Cardiac muscle cell (in vitro differentiated cells and primary cell): ENCODE results near the gene SNRPD2. TPM values are rescaled to one million over a fixed set of nuclear protein-coding genes. Genes with fewer than 3 reads are reported as not detected.

Experiments used
- DNase-seq, 2 donors: peaks; one replicate each; pipeline versions ENCODE4 v3.0.0 to v3.0.0-alpha.2; 2010 to 2017; ENCODE audit warnings: low read depth in 1 of 2, low spot score in 1 of 2
- H3K27ac ChIP-seq: fragments of 200-600 bp; sonication (generic); 2 replicates; pipeline ENCODE4 v1.5.1; 2016
- H3K27me3 ChIP-seq: fragments of 200-600 bp; sonication (generic); 2 replicates; pipeline ENCODE4 v1.6.0; 2016; ENCODE audit warnings: control low read depth
- H3K36me3 ChIP-seq: fragments of 200-600 bp; sonication (generic); 2 replicates; pipeline ENCODE4 v1.5.1; 2016; ENCODE audit warnings: control low read depth
- H3K4me1 ChIP-seq: fragments of 200-600 bp; sonication (generic); 2 replicates; pipeline ENCODE4 v1.8.1; 2017; ENCODE audit warnings: low read depth, mild to moderate bottlenecking, mixed run types
- H3K4me3 ChIP-seq: fragments of 200-600 bp; sonication (generic); 2 replicates; pipeline ENCODE4 v1.5.1; 2016; ENCODE audit warnings: mild to moderate bottlenecking
- H3K9me3 ChIP-seq: fragments of 200-600 bp; sonication (generic); 2 replicates; pipeline ENCODE4 v1.5.1; 2017; ENCODE audit warnings: low read depth, mild to moderate bottlenecking, control low read depth
- CTCF ChIP-seq: IDR thresholded peaks from 2 replicates; pipeline ENCODE4 v1.5.1; 2012; ENCODE audit warnings: low read depth, mild to moderate bottlenecking, low read length
- polyA plus RNA-seq: library from polyadenylated mRNA; unstranded; fragments of >200 nt; fragmentation: Nextera tagmentation; extraction: Ambion mirVana; gene quantifications from 2 replicates; pipeline ENCODE4 v1.2.1, GENCODE V29; 2016
- total RNA-seq: library from RNA; depleted of rRNA; stranded (reverse); fragments of >200 nt; gene quantifications from 2 replicates; pipeline ENCODE4 v1.2.3, GENCODE V29; 2016

SNRPD2 gene
- total and polyA plus RNA-seq, 2 experiments from 2014 or later: 298 to 696 TPM

DNA sequence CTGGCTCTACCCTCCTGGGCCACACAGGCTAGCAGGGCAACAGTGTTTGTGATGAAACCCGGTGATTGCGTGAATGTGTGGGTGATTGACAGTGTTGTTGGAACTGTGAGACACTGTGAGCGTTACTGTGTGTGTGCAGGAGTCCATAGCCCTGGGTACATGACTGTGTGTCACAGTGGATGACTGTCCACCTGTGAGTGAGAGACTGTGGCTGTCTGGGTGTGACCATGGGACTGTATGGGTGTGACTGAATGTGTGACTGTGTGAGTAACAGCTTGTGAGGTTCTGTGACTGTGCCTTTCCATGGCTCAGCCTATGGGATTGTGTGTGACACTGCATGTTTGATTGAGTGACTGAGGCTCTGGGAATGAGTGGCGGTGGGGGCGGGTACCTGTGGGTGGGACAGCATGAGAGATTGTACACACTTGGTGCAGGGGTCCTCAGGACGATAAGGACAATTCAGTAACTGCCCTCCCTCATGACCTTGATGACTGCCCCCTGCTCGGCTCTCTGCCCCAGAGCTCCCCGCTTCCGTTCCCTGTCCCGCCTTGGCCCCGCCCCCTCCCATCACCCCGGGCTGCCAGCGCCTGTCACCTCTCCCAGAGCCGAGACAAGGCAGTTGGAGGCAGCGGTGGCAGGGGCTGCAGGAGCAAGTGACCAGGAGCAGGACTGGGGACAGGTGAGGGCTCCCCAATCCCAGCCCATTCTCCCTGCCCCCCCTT is 24.0 kb downstream of the SNRPD2 start, which contains the start of gene GIPR:
GIPR (plus strand) TSS at position 602 of the 722 bp plus-strand sequence. CDS start 1,300 bp downstream, outside the sequence.
- no peak for TF ChIP-seq CTCF
- no peaks in the 10 kb centered on the region for H3K27me3 ChIP-seq
- DNase-seq: peak in 1 of 2 donors; percentile 85
- peak within 1 kb of the TSS; percentile 64 for H3K27ac ChIP-seq
- no peaks in the 10 kb centered on the region for H3K9me3 ChIP-seq
- peak within 1 kb of the TSS; percentile 73 for H3K4me3 ChIP-seq
- H3K4me1 ChIP-seq: no peaks in the 10 kb centered on the region
- H3K36me3 ChIP-seq: no peaks in the 10 kb centered on the region

GRCh38 chr19:45664575-45664974 is 27.2 kb downstream of the SNRPD2 start:
- no peak for TF ChIP-seq CTCF
- DNase-seq: no peak
- Histone ChIP-seq H3K4me1 (no peaks in the 10 kb centered on the region), H3K27ac (no peak overlapping the region), H3K36me3 (no peaks in the 10 kb centered on the region), H3K27me3 (no peaks in the 10 kb centered on the region), H3K4me3 (no peak overlapping the region), H3K9me3 (no peaks in the 10 kb centered on the region)

GRCh38 chr19:45663800-45664199 is 28.0 kb downstream of the SNRPD2 start:
- no peak for TF ChIP-seq CTCF
- no peaks in the 10 kb centered on the region for H3K4me1 ChIP-seq
- no peaks in the 10 kb centered on the region for H3K27me3 ChIP-seq
- DNase-seq: no peak
- no peak overlapping the region for H3K27ac ChIP-seq
- no peak overlapping the region for H3K4me3 ChIP-seq
- no peaks in the 10 kb centered on the region for H3K9me3 ChIP-seq
- H3K36me3 ChIP-seq: no peaks in the 10 kb centered on the region

DNA sequence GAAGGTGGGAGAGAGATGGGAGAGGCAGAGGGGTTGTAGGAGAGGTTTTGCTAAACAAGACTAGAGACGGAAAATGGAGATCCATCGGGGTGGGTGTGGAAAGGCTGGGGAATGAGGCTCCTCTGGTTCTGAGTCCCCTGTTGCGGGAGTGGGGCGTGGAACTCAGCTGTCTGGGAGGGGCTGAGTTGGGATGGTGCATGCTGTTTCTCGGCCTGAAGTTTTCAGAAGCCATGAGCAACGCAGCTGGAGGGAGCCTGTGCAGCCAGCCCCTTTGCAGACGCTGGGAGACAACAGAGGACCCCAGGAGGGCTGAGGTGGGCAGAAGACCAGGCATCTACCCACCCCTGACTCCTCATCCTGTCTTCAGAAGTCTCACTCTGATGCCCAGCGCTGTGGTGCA is 31.1 kb downstream of the SNRPD2 start:
- peaks cover 6% of the 10 kb centered on the region for H3K4me1 ChIP-seq
- H3K9me3 ChIP-seq: no peaks in the 10 kb centered on the region
- no peak overlapping the region for H3K27ac ChIP-seq
- no peak for TF ChIP-seq CTCF
- H3K27me3 ChIP-seq: no peaks in the 10 kb centered on the region
- no peak for DNase-seq
- H3K36me3 ChIP-seq: no peaks in the 10 kb centered on the region
- no peak overlapping the region for H3K4me3 ChIP-seq

- Histone ChIP-seq H3K9me3 (no peaks in the 10 kb centered on the region), H3K4me1 (peaks cover 6% of the 10 kb centered on the region), H3K4me3 (no peak overlapping the region), H3K36me3 (no peaks in the 10 kb centered on the region), H3K27ac (no peak overlapping the region), H3K27me3 (no peaks in the 10 kb centered on the region)
- no peak for TF ChIP-seq CTCF
- DNase-seq: no peak
Observed at GRCh38 chr19:45659096-45659729, 32.5 kb downstream of the SNRPD2 start.
